Body of pancreas (tissue), 4 donors: ENCODE results near the gene ARL6IP6.

ENCODE experiments used
- CTCF ChIP-seq, 7 experiments: fragments of 450-650 bp in 4 of 7; fragments of 200-600 bp in 3 of 7; sonication (generic) in 3 of 7; IDR thresholded peaks; one replicate each; pipeline ENCODE4 v1.5.1; 2016 to 2019; ENCODE audit warnings: antibody characterized with exemption in 7 of 7
- POLR2A ChIP-seq, 3 donors: fragments of 450-650 bp; IDR thresholded peaks; one replicate each; pipeline ENCODE4 v1.6.1; 2016; ENCODE audit warnings: antibody characterized with exemption in 3 of 3, mild to moderate bottlenecking in 2 of 3

DNA sequence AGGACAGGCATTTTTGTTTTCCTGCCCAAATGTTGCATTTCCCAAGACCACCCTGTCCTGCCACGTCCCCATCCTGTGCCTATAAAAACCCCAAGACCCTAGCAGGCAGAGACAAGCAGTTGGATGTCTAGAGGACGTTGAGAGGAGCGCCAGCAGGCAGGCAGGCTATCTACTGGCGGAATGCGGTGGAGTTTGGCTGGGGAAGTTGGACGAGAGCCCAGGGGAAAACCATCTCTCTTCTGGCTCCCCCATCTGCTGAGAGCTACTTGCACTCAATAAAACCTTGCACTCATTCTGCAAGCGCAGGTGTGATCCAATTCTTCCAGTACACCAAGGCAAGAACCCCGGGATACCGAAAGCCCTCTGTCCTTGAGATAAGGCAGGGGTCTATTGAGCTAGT is 72.5 kb downstream of the ARL6IP6 start:
- no peak for TF ChIP-seq CTCF (IDR thresholded peaks at IDR 0.05)
- no peak for TF ChIP-seq POLR2A (IDR thresholded peaks at IDR 0.05)
